Breast epithelium (tissue), 3 donors: ENCODE data around the gene ENTPD1.

Experiments
- POLR2A ChIP-seq: fragments of 450-650 bp; IDR thresholded peaks from one replicate; pipeline ENCODE4 v1.6.1; 2016; ENCODE audit warnings: antibody characterized with exemption, mild to moderate bottlenecking, moderate library complexity
- POLR2AphosphoS5 ChIP-seq, 3 donors: sonication (generic); formaldehyde crosslinking; IDR thresholded peaks; one replicate each; pipeline ENCODE4 v1.6.1; 2017; ENCODE audit warnings: antibody characterized with exemption in 3 of 3
- TF ChIP-seq, protein P1 (sequence below), 3 donors: fragments of 450-650 bp; IDR thresholded peaks; one replicate each; pipeline ENCODE4 v1.5.1; 2016 to 2017; ENCODE audit warnings: antibody characterized with exemption in 3 of 3, mild to moderate bottlenecking in 3 of 3, moderate library complexity in 3 of 3

DNA sequence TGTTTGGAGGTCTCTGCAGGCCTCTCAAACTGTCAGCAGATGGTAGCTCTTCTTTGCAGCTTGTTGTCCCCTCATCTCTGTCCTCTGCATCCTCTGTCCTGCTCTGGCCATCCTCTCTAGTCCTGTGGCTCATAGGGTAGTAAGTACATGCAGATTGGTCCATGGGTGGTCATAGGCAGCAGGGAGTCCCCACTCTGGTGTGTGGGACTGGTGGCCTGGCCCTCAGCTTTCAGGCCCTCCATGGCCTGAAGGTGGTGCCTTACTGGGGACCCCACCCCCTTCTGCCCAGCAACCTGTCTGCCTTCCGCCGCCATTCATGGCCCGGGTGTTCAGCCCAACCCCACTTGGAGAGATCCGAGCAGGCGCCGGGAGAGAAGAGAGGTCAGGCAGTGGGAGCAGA, 49.4 kb upstream of the ENTPD1 start:
- TF ChIP-seq, protein P1, sequence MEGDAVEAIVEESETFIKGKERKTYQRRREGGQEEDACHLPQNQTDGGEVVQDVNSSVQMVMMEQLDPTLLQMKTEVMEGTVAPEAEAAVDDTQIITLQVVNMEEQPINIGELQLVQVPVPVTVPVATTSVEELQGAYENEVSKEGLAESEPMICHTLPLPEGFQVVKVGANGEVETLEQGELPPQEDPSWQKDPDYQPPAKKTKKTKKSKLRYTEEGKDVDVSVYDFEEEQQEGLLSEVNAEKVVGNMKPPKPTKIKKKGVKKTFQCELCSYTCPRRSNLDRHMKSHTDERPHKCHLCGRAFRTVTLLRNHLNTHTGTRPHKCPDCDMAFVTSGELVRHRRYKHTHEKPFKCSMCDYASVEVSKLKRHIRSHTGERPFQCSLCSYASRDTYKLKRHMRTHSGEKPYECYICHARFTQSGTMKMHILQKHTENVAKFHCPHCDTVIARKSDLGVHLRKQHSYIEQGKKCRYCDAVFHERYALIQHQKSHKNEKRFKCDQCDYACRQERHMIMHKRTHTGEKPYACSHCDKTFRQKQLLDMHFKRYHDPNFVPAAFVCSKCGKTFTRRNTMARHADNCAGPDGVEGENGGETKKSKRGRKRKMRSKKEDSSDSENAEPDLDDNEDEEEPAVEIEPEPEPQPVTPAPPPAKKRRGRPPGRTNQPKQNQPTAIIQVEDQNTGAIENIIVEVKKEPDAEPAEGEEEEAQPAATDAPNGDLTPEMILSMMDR (IDR thresholded peaks at IDR 0.05), result no peak
- TF ChIP-seq POLR2AphosphoS5 (IDR thresholded peaks at IDR 0.05) (no peak), POLR2A (no peak)
